Measurements from ENCODE around the gene EFEMP1. TPM values are rescaled to one million over a fixed set of nuclear protein-coding genes. Genes with fewer than 3 reads are reported as not detected.

The EFEMP1 gene
- total RNA-seq, 1 experiment from 2014 or later: 3.2 TPM

- H4K20me1 ChIP-seq (ENCODE audit: insufficient read depth, low read depth, low read length): no peaks in the 10 kb centered on the region
- H3K27ac ChIP-seq (ENCODE audit: low read length): no peak overlapping the region
- no peak overlapping the region for H3K4me2 ChIP-seq (ENCODE audit: low read depth, low read length, poor library complexity, severe bottlenecking)
- H3K27me3 ChIP-seq (ENCODE audit: low read length): no peaks in the 10 kb centered on the region
- no peaks in the 10 kb centered on the region for H3K4me1 ChIP-seq (ENCODE audit: low read length)
- no peak overlapping the region for H3K4me3 ChIP-seq (ENCODE audit: low read length)
- no peak overlapping the region for H3K9ac ChIP-seq (ENCODE audit: low read length)
- H2AFZ ChIP-seq (ENCODE audit: low read length): no peak overlapping the region
- no peaks in the 10 kb centered on the region for H3K79me2 ChIP-seq (ENCODE audit: low read length)
- no peaks in the 10 kb centered on the region for H3K9me3 ChIP-seq (ENCODE audit: low read length)
- no peak for DNase-seq
- H3K36me3 ChIP-seq (ENCODE audit: insufficient read depth, low read length): no peaks in the 10 kb centered on the region
- no peaks in the 10 kb centered on the region for H3K9me2 ChIP-seq (replicated peaks; ENCODE audit: insufficient read depth, low read length)
Observed at GRCh38 chr2:55914786-55915185, 8.8 kb downstream of the EFEMP1 start.

- Histone ChIP-seq H3K36me3 (ENCODE audit: insufficient read depth, low read length) (no peaks in the 10 kb centered on the region), H3K9me3 (ENCODE audit: low read length) (no peaks in the 10 kb centered on the region), H4K20me1 (ENCODE audit: insufficient read depth, low read depth, low read length) (no peaks in the 10 kb centered on the region), H3K4me1 (ENCODE audit: low read length) (no peaks in the 10 kb centered on the region), H3K9ac (ENCODE audit: low read length) (no peak overlapping the region), H3K9me2 (replicated peaks; ENCODE audit: insufficient read depth, low read length) (no peaks in the 10 kb centered on the region), H3K4me2 (ENCODE audit: low read depth, low read length, poor library complexity, severe bottlenecking) (no peak overlapping the region), H2AFZ (ENCODE audit: low read length) (no peak overlapping the region), H3K27ac (ENCODE audit: low read length) (no peak overlapping the region), H3K27me3 (ENCODE audit: low read length) (no peaks in the 10 kb centered on the region), H3K79me2 (ENCODE audit: low read length) (no peaks in the 10 kb centered on the region), H3K4me3 (ENCODE audit: low read length) (no peak overlapping the region)
- no peak for DNase-seq
Observed at GRCh38 chr2:55912926-55913325, 10.7 kb downstream of the EFEMP1 start.

GRCh38 chr2:55910077-55910476, 13.5 kb downstream of the EFEMP1 start:
- H3K27me3 ChIP-seq (ENCODE audit: low read length): no peaks in the 10 kb centered on the region
- H3K4me1 ChIP-seq (ENCODE audit: low read length): no peaks in the 10 kb centered on the region
- H3K4me3 ChIP-seq (ENCODE audit: low read length): no peak overlapping the region
- no peaks in the 10 kb centered on the region for H3K9me2 ChIP-seq (replicated peaks; ENCODE audit: insufficient read depth, low read length)
- H3K9me3 ChIP-seq (ENCODE audit: low read length): no peaks in the 10 kb centered on the region
- H3K79me2 ChIP-seq (ENCODE audit: low read length): no peaks in the 10 kb centered on the region
- H3K9ac ChIP-seq (ENCODE audit: low read length): no peak overlapping the region
- no peaks in the 10 kb centered on the region for H3K36me3 ChIP-seq (ENCODE audit: insufficient read depth, low read length)
- no peak for DNase-seq
- H2AFZ ChIP-seq (ENCODE audit: low read length): no peak overlapping the region
- H3K4me2 ChIP-seq (ENCODE audit: low read depth, low read length, poor library complexity, severe bottlenecking): no peak overlapping the region
- no peaks in the 10 kb centered on the region for H4K20me1 ChIP-seq (ENCODE audit: insufficient read depth, low read depth, low read length)
- no peak overlapping the region for H3K27ac ChIP-seq (ENCODE audit: low read length)

DNA sequence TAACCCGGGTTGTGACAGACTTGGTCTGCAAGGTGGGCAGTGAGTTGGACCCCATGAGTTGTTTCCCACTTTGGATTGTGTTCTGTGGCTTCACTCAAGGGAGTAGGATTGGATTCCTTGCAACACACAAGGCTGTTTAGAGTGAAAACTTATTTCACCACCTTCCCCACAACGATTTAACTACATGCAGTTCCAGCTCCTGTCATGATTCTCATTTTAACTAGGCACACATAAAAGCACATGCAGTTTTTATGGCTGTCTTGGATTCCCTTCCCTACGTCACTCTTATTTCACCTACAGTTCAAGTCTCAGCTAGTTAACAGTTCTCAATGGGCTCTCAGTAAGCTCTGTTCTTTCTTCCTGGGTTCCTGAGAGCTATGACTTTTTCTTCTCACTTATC, 15.9 kb downstream of the EFEMP1 start:
- DNase-seq: no peak
- no peak overlapping the region for H3K4me3 ChIP-seq (ENCODE audit: low read length)
- H3K9me3 ChIP-seq (ENCODE audit: low read length): no peaks in the 10 kb centered on the region
- H3K4me1 ChIP-seq (ENCODE audit: low read length): no peaks in the 10 kb centered on the region
- no peaks in the 10 kb centered on the region for H3K9me2 ChIP-seq (replicated peaks; ENCODE audit: insufficient read depth, low read length)
- H3K27me3 ChIP-seq (ENCODE audit: low read length): no peaks in the 10 kb centered on the region
- no peaks in the 10 kb centered on the region for H3K36me3 ChIP-seq (ENCODE audit: insufficient read depth, low read length)
- H3K79me2 ChIP-seq (ENCODE audit: low read length): no peaks in the 10 kb centered on the region
- no peaks in the 10 kb centered on the region for H4K20me1 ChIP-seq (ENCODE audit: insufficient read depth, low read depth, low read length)
- no peak overlapping the region for H3K4me2 ChIP-seq (ENCODE audit: low read depth, low read length, poor library complexity, severe bottlenecking)
- no peak overlapping the region for H3K9ac ChIP-seq (ENCODE audit: low read length)
- no peak overlapping the region for H2AFZ ChIP-seq (ENCODE audit: low read length)
- no peak overlapping the region for H3K27ac ChIP-seq (ENCODE audit: low read length)

DNA sequence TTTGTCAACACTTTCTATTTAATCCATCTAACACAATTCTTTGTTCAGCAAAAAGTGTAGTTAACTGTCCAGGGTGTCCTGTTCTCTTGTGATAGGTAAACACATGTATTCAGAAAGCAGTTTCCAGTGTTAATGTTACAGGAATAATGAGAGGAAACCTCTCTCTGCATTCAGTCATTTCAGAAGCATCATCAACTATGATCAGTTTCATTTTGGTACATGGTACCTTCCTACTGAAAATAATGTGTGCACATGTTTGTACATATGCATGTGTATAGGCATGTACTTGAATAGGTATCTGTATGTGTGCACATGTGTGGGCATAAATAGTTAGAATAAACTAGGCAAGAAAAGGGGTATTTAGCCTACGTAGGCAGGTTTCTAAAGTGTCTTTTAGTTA, 16.6 kb downstream of the EFEMP1 start:
- Histone ChIP-seq H3K9me3 (ENCODE audit: low read length) (no peaks in the 10 kb centered on the region), H4K20me1 (ENCODE audit: insufficient read depth, low read depth, low read length) (no peaks in the 10 kb centered on the region), H3K36me3 (ENCODE audit: insufficient read depth, low read length) (no peaks in the 10 kb centered on the region), H3K9me2 (replicated peaks; ENCODE audit: insufficient read depth, low read length) (no peaks in the 10 kb centered on the region), H3K4me3 (ENCODE audit: low read length) (no peak overlapping the region), H3K27me3 (ENCODE audit: low read length) (no peaks in the 10 kb centered on the region), H3K79me2 (ENCODE audit: low read length) (no peaks in the 10 kb centered on the region), H3K4me1 (ENCODE audit: low read length) (no peaks in the 10 kb centered on the region), H3K9ac (ENCODE audit: low read length) (no peak overlapping the region), H3K27ac (ENCODE audit: low read length) (no peak overlapping the region), H3K4me2 (ENCODE audit: low read depth, low read length, poor library complexity, severe bottlenecking) (no peak overlapping the region), H2AFZ (ENCODE audit: low read length) (no peak overlapping the region)
- DNase-seq: no peak

GRCh38 chr2:55903727-55904126, 19.9 kb downstream of the EFEMP1 start:
- no peak overlapping the region for H2AFZ ChIP-seq (ENCODE audit: low read length)
- H4K20me1 ChIP-seq (ENCODE audit: insufficient read depth, low read depth, low read length): no peaks in the 10 kb centered on the region
- no peak overlapping the region for H3K9ac ChIP-seq (ENCODE audit: low read length)
- H3K27me3 ChIP-seq (ENCODE audit: low read length): no peaks in the 10 kb centered on the region
- H3K9me2 ChIP-seq (replicated peaks; ENCODE audit: insufficient read depth, low read length): no peaks in the 10 kb centered on the region
- no peak overlapping the region for H3K27ac ChIP-seq (ENCODE audit: low read length)
- no peak for DNase-seq
- H3K4me2 ChIP-seq (ENCODE audit: low read depth, low read length, poor library complexity, severe bottlenecking): no peak overlapping the region
- H3K4me3 ChIP-seq (ENCODE audit: low read length): no peak overlapping the region
- H3K79me2 ChIP-seq (ENCODE audit: low read length): no peaks in the 10 kb centered on the region
- no peaks in the 10 kb centered on the region for H3K4me1 ChIP-seq (ENCODE audit: low read length)
- no peaks in the 10 kb centered on the region for H3K36me3 ChIP-seq (ENCODE audit: insufficient read depth, low read length)
- no peaks in the 10 kb centered on the region for H3K9me3 ChIP-seq (ENCODE audit: low read length)

GRCh38 chr2:55902971-55903370, 20.6 kb downstream of the EFEMP1 start:
- H3K9me2 ChIP-seq (replicated peaks; ENCODE audit: insufficient read depth, low read length): no peaks in the 10 kb centered on the region
- no peak overlapping the region for H2AFZ ChIP-seq (ENCODE audit: low read length)
- H4K20me1 ChIP-seq (ENCODE audit: insufficient read depth, low read depth, low read length): no peaks in the 10 kb centered on the region
- no peak overlapping the region for H3K4me3 ChIP-seq (ENCODE audit: low read length)
- H3K4me1 ChIP-seq (ENCODE audit: low read length): no peaks in the 10 kb centered on the region
- DNase-seq: no peak
- no peaks in the 10 kb centered on the region for H3K36me3 ChIP-seq (ENCODE audit: insufficient read depth, low read length)
- H3K27ac ChIP-seq (ENCODE audit: low read length): no peak overlapping the region
- H3K9me3 ChIP-seq (ENCODE audit: low read length): no peaks in the 10 kb centered on the region
- no peak overlapping the region for H3K9ac ChIP-seq (ENCODE audit: low read length)
- H3K4me2 ChIP-seq (ENCODE audit: low read depth, low read length, poor library complexity, severe bottlenecking): no peak overlapping the region
- H3K27me3 ChIP-seq (ENCODE audit: low read length): no peaks in the 10 kb centered on the region
- H3K79me2 ChIP-seq (ENCODE audit: low read length): no peaks in the 10 kb centered on the region

- Histone ChIP-seq H4K20me1 (ENCODE audit: insufficient read depth, low read depth, low read length) (no peaks in the 10 kb centered on the region), H2AFZ (ENCODE audit: low read length) (no peak overlapping the region), H3K4me3 (ENCODE audit: low read length) (no peak overlapping the region), H3K27me3 (ENCODE audit: low read length) (no peaks in the 10 kb centered on the region), H3K4me1 (ENCODE audit: low read length) (no peaks in the 10 kb centered on the region), H3K9me2 (replicated peaks; ENCODE audit: insufficient read depth, low read length) (no peaks in the 10 kb centered on the region), H3K9ac (ENCODE audit: low read length) (no peak overlapping the region), H3K9me3 (ENCODE audit: low read length) (no peaks in the 10 kb centered on the region), H3K36me3 (ENCODE audit: insufficient read depth, low read length) (no peaks in the 10 kb centered on the region), H3K4me2 (ENCODE audit: low read depth, low read length, poor library complexity, severe bottlenecking) (no peak overlapping the region), H3K27ac (ENCODE audit: low read length) (no peak overlapping the region), H3K79me2 (ENCODE audit: low read length) (no peaks in the 10 kb centered on the region)
- DNase-seq: no peak
Observed at GRCh38 chr2:55902429-55902828, 21.2 kb downstream of the EFEMP1 start.

- Histone ChIP-seq H3K9me2 (replicated peaks; ENCODE audit: insufficient read depth, low read length) (no peaks in the 10 kb centered on the region), H3K36me3 (ENCODE audit: insufficient read depth, low read length) (no peaks in the 10 kb centered on the region), H3K79me2 (ENCODE audit: low read length) (no peaks in the 10 kb centered on the region), H3K27me3 (ENCODE audit: low read length) (no peaks in the 10 kb centered on the region), H3K4me3 (ENCODE audit: low read length) (no peak overlapping the region), H4K20me1 (ENCODE audit: insufficient read depth, low read depth, low read length) (no peaks in the 10 kb centered on the region), H3K9ac (ENCODE audit: low read length) (no peak overlapping the region), H2AFZ (ENCODE audit: low read length) (no peak overlapping the region), H3K4me2 (ENCODE audit: low read depth, low read length, poor library complexity, severe bottlenecking) (no peak overlapping the region), H3K4me1 (ENCODE audit: low read length) (no peaks in the 10 kb centered on the region), H3K9me3 (ENCODE audit: low read length) (no peaks in the 10 kb centered on the region), H3K27ac (ENCODE audit: low read length) (no peak overlapping the region)
- DNase-seq: no peak
Observed at GRCh38 chr2:55901941-55902340, 21.6 kb downstream of the EFEMP1 start.

Measured in Karpas-422 (cell line).